PC-9 (cell line): ENCODE results near the gene CD300E. TPM values are rescaled to one million over a fixed set of nuclear protein-coding genes. Genes with fewer than 3 reads are reported as not detected.

Experiments
- BruUV-seq: library from RNA; stranded (reverse); fragments of 400-500 nt; replicated peaks from 2 replicates; lab custom pipeline; 2021; lab: Mats Ljungman, UMichigan
- CTCF ChIA-PET: fragments of 300-600 bp; sonication (Branson Sonifier 250); formaldehyde crosslinking; loops from one replicate; lab custom pipeline; 2022; ENCODE audit warnings: antibody characterized with exemption; lab: Charles Lee
- POLR2A ChIA-PET: fragments of 300-600 bp; sonication (Branson Sonifier 250); formaldehyde crosslinking; loops from one replicate; lab custom pipeline; 2022; ENCODE audit warnings: antibody characterized with exemption; ENCODE audit not compliant: unreplicated experiment; lab: Charles Lee
- DNase-seq, 2 experiments: peaks; one replicate each; pipeline versions ENCODE4 v3.0.0 to v3.0.0-alpha.2; 2015 to 2022; ENCODE audit warnings: mixed read lengths in 1 of 2
- H2AFZ ChIP-seq: fragments of 200-600 bp; sonication (generic); 2 replicates; pipeline ENCODE4 v1.8.1; 2017; ENCODE audit warnings: antibody characterized with exemption
- H3F3A ChIP-seq: fragments of 200-600 bp; sonication (generic); 2 replicates; pipeline ENCODE4 v1.8.1; 2017; ENCODE audit warnings: antibody characterized with exemption, mild to moderate bottlenecking, low read depth; ENCODE audit not compliant: insufficient read depth
- H3K27ac ChIP-seq: fragments of 200-600 bp; sonication (generic); 2 replicates; pipeline ENCODE4 v1.6.1; 2016; ENCODE audit warnings: mixed run types
- H3K27me3 ChIP-seq: fragments of 200-600 bp; sonication (generic); 2 replicates; pipeline ENCODE4 v1.6.1; 2016; ENCODE audit warnings: low read depth, mixed run types; ENCODE audit not compliant: insufficient read depth
- H3K36me3 ChIP-seq: fragments of 200-600 bp; sonication (generic); 2 replicates; pipeline ENCODE4 v1.6.1; 2016; ENCODE audit warnings: low read depth, mixed run types
- H3K4me1 ChIP-seq: fragments of 200-600 bp; sonication (generic); replicated peaks from 2 replicates; pipeline ENCODE4 v1.6.1; 2016; ENCODE audit warnings: mixed run types; ENCODE audit not compliant: insufficient read depth
- H3K4me2 ChIP-seq: fragments of 200-600 bp; sonication (generic); 2 replicates; pipeline ENCODE4 v1.6.1; 2017; ENCODE audit warnings: mixed run types
- H3K4me3 ChIP-seq: fragments of 200-600 bp; sonication (generic); 2 replicates; pipeline ENCODE4 v1.6.1; 2016; ENCODE audit warnings: mixed run types
- H3K79me2 ChIP-seq: fragments of 200-600 bp; sonication (generic); 2 replicates; pipeline ENCODE4 v1.6.1; 2017; ENCODE audit warnings: low read depth, mixed run types
- H3K9me2 ChIP-seq: fragments of 200-600 bp; sonication (generic); 2 replicates; pipeline ENCODE4 v1.8.1; 2017; ENCODE audit warnings: mild to moderate bottlenecking; ENCODE audit not compliant: insufficient read depth
- H3K9me3 ChIP-seq: fragments of 200-600 bp; sonication (generic); 2 replicates; pipeline ENCODE4 v1.8.1; 2016; ENCODE audit warnings: low read depth; ENCODE audit not compliant: insufficient read depth
- H4K20me1 ChIP-seq: fragments of 200-600 bp; sonication (generic); 2 replicates; pipeline ENCODE4 v1.8.1; 2017; ENCODE audit not compliant: insufficient read depth
- EZH2 ChIP-seq: fragments of 200-600 bp; sonication (generic); IDR thresholded peaks from 2 replicates; pipeline ENCODE4 v1.8.0; 2017; ENCODE audit warnings: antibody characterized with exemption, low read depth
- intact Hi-C: fragments of 100-400 bp; cut with micrococcal nuclease; formaldehyde crosslinking; loops from one replicate; pipeline ENCODE4 v1.10.0; 2022; ENCODE audit not compliant: unreplicated experiment
- total RNA-seq: library from RNA; stranded (reverse); gene quantifications from 2 replicates; pipeline ENCODE4 v1.2.3, GENCODE V29; 2021
- TF ChIP-seq, protein P1 (sequence below): fragments of 200-600 bp; sonication (generic); conservative IDR thresholded peaks from 2 replicates; pipeline ENCODE4 v1.6.1; 2017; ENCODE audit warnings: mixed run types, antibody characterized with exemption, mild to moderate bottlenecking, moderate library complexity

The CD300E gene
- total RNA-seq, 1 experiment from 2014 or later = not detected

DNA sequence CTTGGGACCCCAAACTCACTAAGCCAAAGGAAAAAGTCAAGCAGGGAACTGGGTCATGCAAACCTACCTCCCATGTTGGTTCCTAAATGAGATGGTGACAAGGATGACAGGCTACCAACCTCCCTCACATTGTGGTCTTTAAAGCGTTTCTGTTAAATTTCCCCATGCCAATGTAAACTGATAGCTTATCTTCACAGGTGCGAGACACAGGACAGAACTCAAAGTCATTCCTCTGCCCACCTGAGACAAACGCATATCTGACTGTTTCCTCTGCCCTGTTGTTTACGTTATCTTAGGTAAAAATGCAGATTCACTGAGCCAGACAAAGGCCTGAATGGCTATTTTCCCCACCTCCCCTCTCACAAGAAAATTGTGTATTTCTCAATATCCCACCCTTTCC, 19.0 kb upstream of the CD300E start:
- no peak overlapping the region for H2AFZ ChIP-seq
- TF ChIP-seq, protein P1, sequence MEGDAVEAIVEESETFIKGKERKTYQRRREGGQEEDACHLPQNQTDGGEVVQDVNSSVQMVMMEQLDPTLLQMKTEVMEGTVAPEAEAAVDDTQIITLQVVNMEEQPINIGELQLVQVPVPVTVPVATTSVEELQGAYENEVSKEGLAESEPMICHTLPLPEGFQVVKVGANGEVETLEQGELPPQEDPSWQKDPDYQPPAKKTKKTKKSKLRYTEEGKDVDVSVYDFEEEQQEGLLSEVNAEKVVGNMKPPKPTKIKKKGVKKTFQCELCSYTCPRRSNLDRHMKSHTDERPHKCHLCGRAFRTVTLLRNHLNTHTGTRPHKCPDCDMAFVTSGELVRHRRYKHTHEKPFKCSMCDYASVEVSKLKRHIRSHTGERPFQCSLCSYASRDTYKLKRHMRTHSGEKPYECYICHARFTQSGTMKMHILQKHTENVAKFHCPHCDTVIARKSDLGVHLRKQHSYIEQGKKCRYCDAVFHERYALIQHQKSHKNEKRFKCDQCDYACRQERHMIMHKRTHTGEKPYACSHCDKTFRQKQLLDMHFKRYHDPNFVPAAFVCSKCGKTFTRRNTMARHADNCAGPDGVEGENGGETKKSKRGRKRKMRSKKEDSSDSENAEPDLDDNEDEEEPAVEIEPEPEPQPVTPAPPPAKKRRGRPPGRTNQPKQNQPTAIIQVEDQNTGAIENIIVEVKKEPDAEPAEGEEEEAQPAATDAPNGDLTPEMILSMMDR = no peak
- TF ChIP-seq EZH2 = no peak
- no peak for DNase-seq
- CTCF ChIA-PET = no interaction called here
- no peaks in the 10 kb centered on the region for H3K9me3 ChIP-seq
- no peaks in the 10 kb centered on the region for H4K20me1 ChIP-seq
- no peaks in the 10 kb centered on the region for H3K4me1 ChIP-seq
- BruUV-seq = no TSS peak
- H3K27ac ChIP-seq = no peak overlapping the region
- H3F3A ChIP-seq = no peaks in the 10 kb centered on the region
- intact Hi-C loops = no loop called here
- POLR2A ChIA-PET = no interaction called here
- no peaks in the 10 kb centered on the region for H3K79me2 ChIP-seq
- peaks cover 95% of the 10 kb centered on the region for H3K27me3 ChIP-seq
- no peaks in the 10 kb centered on the region for H3K9me2 ChIP-seq
- H3K36me3 ChIP-seq = no peaks in the 10 kb centered on the region
- no peak overlapping the region for H3K4me3 ChIP-seq
- H3K4me2 ChIP-seq = no peak overlapping the region

DNA sequence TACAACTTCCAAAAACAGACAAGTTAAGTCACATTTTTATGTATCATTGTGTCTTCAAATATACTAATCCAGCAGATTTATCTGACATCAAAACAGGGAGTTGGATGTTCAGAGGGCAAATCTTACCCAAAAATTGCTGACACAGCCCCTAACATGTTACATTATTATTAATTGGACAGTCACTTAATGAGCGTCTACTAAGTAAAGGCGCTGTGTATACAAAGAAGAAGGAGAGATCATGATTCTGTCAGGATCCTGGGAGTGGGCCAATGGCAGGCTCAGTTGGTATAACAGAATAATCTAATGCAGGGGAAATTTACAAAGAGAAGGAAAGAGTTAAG, 18.4 kb upstream of the CD300E start:
- CTCF ChIA-PET = no interaction called here
- intact Hi-C loops = no loop called here

GRCh38 chr17:74641224-74641957, 17.9 kb upstream of the CD300E start:
- CTCF ChIA-PET = no interaction called here

More for the DNA sequence above, 18.4 kb upstream of the CD300E start:
- H3K4me2 ChIP-seq = no peak overlapping the region
- H4K20me1 ChIP-seq = no peaks in the 10 kb centered on the region
- H3K9me3 ChIP-seq = no peaks in the 10 kb centered on the region
- H3K79me2 ChIP-seq = no peaks in the 10 kb centered on the region
- no TSS peak for BruUV-seq
- H3K36me3 ChIP-seq = no peaks in the 10 kb centered on the region
- POLR2A ChIA-PET = no interaction called here
- H3K4me3 ChIP-seq = no peak overlapping the region
- peaks cover 94% of the 10 kb centered on the region for H3K27me3 ChIP-seq
- TF ChIP-seq EZH2 = no peak
- TF ChIP-seq, protein P1 = no peak
- no peak overlapping the region for H3K27ac ChIP-seq
- H3F3A ChIP-seq = no peaks in the 10 kb centered on the region
- no peaks in the 10 kb centered on the region for H3K9me2 ChIP-seq
- H3K4me1 ChIP-seq = no peaks in the 10 kb centered on the region
- DNase-seq = no peak
- no peak overlapping the region for H2AFZ ChIP-seq

More at GRCh38 chr17:74641224-74641957, 17.9 kb upstream of the CD300E start:
- Histone ChIP-seq H3K27ac (no peak overlapping the region), H2AFZ (no peak overlapping the region), H3K27me3 (peaks cover 94% of the 10 kb centered on the region), H3F3A (no peaks in the 10 kb centered on the region), H4K20me1 (no peaks in the 10 kb centered on the region), H3K4me2 (no peak overlapping the region), H3K9me2 (no peaks in the 10 kb centered on the region), H3K9me3 (no peaks in the 10 kb centered on the region), H3K36me3 (no peaks in the 10 kb centered on the region), H3K4me1 (no peaks in the 10 kb centered on the region), H3K79me2 (no peaks in the 10 kb centered on the region), H3K4me3 (no peak overlapping the region)
- TF ChIP-seq, protein P1 = no peak
- TF ChIP-seq EZH2 = no peak
- no TSS peak for BruUV-seq
- POLR2A ChIA-PET = no interaction called here
- intact Hi-C loops = no loop called here
- DNase-seq = no peak
